Stimulated activated CD4-positive, alpha-beta T cell treated with anti-CD3 and anti-CD28 coated beads, Interleukin-1b, Interleukin-23, amount 100 ng/mL, for 48 hours (primary cell): Measurements from ENCODE around the gene WNT3.

Experiments used
- DNase-seq: peaks from one replicate; pipeline ENCODE4 v3.0.0-alpha.2; 2020

The WNT3 gene

GRCh38 chr17:46834846-46835245, 16.4 kb upstream of the WNT3 start:
- no peak for DNase-seq

GRCh38 chr17:46833840-46834208, 15.3 kb upstream of the WNT3 start:
- no peak for DNase-seq

GRCh38 chr17:46832945-46833839, 14.7 kb upstream of the WNT3 start:
- DNase-seq, result peak; percentile 16

GRCh38 chr17:46832331-46832821, 13.9 kb upstream of the WNT3 start:
- DNase-seq, result no peak

GRCh38 chr17:46831573-46832330, 13.3 kb upstream of the WNT3 start:
- DNase-seq, result no peak

- no peak for DNase-seq
These were observed 8.8 kb upstream of the WNT3 start for GRCh38 chr17:46827274-46827673.

- no peak for DNase-seq
These were observed 7.6 kb upstream of the WNT3 start for GRCh38 chr17:46826116-46826515.

GRCh38 chr17:46823657-46824056, 5.2 kb upstream of the WNT3 start:
- no peak for DNase-seq

- peak; percentile 28 for DNase-seq
These were observed 4.0 kb upstream of the WNT3 start for GRCh38 chr17:46822388-46822921.

GRCh38 chr17:46821482-46822387, 3.2 kb upstream of the WNT3 start:
- DNase-seq, result no peak

GRCh38 chr17:46820592-46821450, 2.3 kb upstream of the WNT3 start:
- DNase-seq, result no peak

GRCh38 chr17:46819906-46820351, 1.4 kb upstream of the WNT3 start:
- no peak for DNase-seq

- DNase-seq, result no peak
These were observed 702 bp upstream of the WNT3 start for GRCh38 chr17:46818929-46819859.

- DNase-seq, result no peak
These were observed 637 bp downstream of the WNT3 start for GRCh38 chr17:46817901-46818209.

GRCh38 chr17:46817151-46817900, 1.2 kb downstream of the WNT3 start:
- no peak for DNase-seq

- no peak for DNase-seq
These were observed 2.8 kb downstream of the WNT3 start for GRCh38 chr17:46815474-46816353.

- DNase-seq, result no peak
These were observed 4.0 kb downstream of the WNT3 start for GRCh38 chr17:46814446-46814845.

- no peak for DNase-seq
These were observed 4.6 kb downstream of the WNT3 start for GRCh38 chr17:46813920-46814319.
